GM21717 (cell line): ENCODE data around the gene ANP32B.

Experiments
- ATAC-seq: cut with Tn5 transposase; IDR thresholded peaks from one replicate; pipeline ENCODE4 v1.9.1; 2021; ENCODE audit warnings: mild to moderate bottlenecking, moderate library complexity; ENCODE audit not compliant: unreplicated experiment

The ANP32B gene

DNA sequence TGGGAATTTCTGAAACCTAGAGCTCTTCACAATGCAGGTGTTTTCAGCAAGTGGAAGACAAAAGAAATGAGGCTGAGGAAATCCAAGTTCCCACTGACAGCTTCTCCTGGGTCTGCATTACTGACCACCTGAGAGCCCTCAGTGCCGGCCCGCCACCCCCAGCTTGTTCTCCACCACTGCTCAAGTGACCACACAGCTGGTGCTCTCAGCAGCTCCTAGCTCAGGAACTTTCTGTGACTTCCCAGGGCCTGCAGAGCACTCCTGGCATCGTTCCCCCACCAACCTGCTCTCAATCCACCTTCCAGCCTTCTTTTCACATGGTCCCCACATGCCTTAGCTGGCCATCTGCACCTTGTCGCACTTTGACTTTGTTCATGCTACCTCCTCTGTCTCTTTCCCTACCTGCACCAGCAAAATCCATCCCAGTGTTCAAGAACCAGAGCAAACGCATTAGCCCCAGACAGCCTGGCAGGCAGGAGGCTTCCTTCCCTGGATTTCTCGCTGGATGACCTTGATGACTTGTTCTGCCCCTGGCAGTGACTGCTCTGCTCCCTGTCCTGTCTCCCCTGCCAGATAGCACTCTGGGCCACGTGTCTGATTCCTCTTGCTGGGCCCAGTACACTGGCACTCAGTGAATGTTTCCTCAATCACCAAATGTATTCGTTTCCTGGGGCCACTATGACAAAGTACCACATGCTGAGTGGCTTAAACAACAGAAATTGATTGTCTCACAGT lies 38.3 kb downstream of the ANP32B start:
- ATAC-seq, result no peak

DNA sequence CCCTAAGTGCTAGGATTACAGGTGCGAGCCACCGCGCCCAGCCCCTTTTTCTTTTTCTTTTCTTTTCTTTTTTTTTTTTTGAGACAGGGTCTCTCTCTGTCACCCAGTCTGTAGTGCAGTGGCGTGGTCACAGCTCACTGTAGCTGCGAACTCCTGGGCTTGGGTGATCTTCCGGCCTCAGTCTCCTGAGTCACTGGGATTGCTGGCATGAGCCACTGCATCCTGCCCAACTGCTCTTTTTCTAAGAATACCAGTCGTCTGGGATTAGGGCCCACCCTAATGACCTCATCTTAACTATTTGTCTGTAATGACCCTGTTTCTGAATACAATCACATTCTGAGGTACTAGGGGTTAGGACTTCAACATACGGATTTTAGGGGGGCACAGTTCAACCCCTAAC lies 39.3 kb downstream of the ANP32B start:
- ATAC-seq, result no peak

DNA sequence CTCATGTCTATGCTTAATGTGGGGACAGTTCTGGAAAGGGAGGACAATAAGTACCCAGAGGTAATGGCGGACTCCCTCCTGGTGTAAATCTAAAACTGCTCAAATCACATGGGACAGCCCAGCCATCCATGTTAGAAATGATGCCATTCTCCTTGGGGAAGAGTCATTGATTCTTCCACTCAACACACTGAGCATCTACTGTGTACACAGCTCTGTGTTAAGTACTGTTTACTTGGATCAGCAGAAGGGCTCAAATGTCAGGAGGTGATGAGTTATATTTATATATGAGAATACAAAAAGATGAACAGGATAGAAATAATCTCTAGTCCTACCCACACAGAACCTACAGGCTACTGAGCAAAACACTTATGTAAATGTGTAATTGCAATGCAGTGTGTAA lies 41.6 kb downstream of the ANP32B start:
- no peak for ATAC-seq

DNA sequence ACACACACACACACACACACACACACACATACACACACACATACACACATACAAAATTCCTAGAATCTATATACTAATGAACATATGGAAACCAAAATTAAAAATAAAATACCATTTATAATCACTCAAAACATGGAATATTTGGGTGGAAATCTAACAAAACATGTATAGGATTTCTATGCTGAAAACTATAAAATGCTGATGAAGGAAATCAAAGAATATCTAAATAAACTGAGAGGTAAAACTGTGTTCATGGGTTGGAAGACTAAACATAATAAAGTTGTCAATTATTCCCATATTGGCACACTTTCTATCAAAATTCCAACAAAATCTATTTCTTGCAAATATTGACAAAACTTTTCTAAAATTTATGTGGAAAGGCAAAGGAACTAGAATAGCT lies 48.0 kb downstream of the ANP32B start:
- ATAC-seq, result no peak

DNA sequence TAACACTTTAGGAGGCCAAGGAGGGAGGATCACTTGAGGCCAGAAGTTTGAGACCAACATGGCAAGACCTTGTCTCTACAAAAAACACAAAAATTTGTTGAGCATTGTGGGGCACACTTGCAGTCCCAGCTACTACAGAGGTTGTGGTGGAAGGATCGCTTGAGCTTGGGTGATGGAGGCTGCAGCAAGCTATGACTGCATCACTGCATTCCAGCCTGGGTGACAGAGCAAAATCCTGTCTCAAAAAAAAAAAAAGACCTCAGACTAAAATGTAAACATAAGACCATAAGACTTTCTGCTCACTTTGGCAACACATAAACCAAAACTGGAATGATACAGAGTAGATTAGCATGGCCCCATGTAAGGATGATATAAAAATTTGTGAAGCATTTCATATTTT lies 48.8 kb downstream of the ANP32B start:
- ATAC-seq, result no peak

DNA sequence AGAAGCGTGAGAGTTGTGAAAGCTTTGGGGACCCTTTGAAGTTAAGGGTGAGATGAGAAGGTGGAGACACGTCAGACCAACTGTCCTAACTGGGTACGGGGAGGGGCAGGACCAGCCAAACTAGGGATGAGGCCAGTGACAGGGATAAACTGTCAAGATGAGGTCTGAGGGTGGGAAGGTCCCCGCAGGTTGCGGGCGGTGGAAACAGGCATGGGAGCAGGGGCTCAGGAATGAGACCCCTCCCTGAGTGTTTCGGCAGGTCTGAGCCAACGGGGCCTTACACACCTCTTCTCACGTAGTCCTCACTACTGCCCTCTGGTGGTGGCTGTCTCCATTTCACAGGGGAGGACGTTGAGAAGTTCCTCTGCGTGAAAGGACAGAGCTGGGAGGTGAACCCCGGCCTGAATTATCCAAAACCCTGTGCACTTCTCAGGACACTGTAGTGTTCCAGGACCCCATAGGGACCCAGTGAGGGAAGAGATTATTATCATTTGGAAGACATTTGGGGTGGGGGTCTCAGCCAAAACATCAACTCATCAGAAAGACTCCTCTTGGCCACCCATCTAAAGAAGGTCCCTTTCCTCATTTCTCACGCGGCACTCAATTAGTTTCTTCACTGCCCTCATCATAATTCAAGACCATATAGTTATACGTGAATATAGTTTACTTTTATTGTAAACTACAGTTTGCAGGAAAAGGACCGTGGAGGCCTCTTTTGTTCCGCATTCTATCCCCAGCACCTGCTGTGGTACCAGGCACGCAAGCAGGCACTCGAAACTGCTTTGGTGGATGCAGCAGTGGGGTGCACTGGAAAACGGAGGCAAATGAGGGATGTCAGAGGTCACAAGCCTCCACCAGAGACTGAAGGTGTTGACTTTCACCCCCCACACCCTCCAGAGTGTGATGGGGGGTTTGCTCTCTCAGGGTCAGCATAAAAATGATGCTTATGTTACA lies 51.7 kb downstream of the ANP32B start:
- peak; percentile 59 for ATAC-seq

DNA sequence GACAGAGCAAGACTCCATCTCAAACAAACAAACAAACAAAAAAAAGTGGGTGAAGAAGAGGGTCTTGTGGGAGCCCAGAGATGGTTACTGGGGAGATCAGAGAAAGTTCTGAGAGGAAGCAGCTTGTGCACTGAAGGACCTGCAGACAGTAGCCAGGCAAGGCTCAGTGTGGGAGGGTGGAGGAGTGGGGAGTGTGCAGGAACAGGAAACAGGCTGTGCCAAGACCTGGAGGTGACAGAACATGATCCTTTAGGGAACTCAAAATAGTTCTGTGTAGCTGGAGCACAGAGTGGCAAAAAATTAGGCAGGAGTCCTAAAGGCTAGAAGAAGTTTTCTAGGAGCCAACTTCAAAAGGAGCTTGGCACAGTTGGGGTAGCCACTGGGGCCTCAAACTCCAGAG lies 54.2 kb downstream of the ANP32B start:
- no peak for ATAC-seq

DNA sequence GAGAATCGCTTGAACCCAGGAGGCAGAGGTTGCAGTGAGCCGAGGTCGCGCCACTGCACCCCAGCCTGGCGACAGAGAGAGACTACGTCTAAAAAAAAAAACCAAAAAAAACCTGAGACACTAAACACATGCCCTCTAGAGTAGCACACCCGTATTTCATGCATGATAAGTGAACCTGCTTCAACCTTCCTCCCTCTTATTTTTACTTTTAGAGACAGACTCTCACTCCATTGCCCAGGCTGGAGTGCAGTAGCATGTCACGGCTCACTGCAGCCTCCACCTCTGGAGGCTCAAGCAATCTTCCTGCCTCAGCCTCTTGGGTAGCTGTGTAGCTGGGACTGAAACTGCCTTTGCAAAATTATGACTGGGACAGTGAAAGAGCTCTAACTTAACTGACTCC lies 55.8 kb downstream of the ANP32B start:
- no peak for ATAC-seq

DNA sequence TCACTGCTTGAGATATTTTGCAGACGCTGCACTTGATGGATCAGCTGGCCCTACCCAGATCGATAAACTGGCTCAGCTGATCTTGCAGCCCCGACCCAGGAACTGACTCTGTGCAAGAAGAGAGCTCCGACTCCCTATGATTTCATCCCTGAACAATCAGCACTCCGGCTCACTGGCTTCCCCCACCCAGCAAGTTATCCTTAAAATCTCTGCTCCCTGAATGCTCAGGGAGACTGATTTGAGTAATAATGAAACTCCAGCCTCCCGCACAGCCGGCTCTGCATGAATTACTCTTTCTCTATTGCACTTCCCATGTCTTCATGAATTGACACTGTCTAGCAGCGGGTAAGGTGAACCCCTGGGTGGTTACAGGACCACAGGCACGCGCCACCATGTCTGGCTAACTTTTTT lies 56.5 kb downstream of the ANP32B start:
- ATAC-seq, result no peak

DNA sequence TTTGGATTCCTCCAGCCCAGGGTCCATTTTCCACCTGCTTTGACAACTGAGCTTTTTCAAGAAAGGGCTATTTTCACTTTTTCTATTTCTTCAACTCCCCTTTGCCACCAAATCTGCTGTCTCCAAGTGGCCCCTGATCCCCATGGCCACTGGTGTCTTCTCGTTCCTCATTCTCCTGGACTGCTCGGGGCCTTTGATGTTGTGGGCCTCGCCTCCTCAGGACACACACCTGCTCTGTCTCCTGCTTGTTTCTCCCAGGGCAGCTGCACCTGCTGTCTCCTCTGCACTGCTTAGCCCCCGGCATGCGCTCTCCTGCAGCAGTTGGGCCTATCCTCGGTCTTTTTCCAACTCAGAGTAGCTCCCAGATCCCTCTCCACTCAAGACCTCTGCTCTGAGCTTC lies 57.1 kb downstream of the ANP32B start:
- ATAC-seq, result no peak

DNA sequence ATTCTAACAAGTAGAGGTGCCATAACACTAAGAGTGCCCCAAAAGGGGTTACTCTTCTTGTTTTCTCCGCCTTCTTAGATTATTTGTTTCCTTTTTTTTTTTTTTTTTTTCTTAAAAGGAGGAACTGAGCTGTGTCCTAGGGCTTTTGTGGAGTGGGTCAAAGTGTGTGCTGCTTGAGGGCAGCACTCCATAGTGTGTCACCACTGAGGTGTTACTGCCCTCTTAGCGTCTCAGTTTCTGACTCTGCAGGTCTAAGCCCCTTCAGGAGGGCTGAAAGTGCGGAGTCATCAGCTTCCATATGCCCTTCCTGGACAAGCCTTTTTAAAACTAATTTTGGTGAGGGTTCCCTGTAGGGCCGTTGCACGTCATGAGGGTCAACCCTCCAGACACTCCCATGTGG lies 60.8 kb downstream of the ANP32B start:
- ATAC-seq, result no peak

DNA sequence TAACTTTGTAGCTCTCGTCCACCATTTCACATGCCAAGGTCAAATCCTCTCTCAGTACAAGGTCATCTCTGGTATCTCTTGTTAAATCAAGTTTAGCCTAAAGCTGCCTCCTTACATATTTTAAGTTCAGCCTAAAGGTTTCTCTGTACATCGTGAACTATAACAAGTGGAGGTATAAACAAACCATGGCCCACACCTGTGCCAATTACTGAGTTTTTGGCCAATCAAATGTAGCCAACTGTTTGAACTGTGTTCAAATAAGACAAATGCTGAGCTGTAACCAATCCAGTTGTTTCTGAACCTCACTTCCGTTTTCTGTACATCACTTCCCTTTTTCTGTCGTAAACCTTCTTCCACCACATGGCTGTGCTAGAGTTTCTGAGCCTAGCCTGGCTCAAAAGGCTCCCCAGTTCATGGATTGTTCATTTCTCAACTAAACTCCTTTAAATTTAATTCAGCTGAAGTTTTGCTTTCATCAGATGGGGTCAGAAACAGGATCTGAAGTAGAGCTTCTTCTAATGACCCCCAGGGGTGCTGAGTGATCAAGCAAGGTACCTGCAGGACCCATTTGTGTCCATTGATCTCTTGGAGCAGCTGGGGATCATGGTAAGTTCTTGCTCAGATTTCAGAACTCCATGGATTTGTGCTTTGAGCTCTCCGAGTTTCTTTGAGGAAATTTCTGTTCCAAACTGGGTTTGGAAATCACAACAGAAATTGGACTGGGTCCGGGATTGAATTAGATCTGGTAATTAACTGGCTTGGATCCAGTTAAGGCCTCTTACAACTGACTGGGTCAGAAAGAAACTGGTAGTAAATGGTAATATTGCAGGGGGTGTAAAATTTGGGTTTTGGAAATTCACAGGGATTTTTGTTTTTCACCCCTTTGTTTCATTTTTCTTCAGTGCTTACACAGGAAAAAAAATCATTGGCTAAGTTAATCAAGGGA lies 62.4 kb downstream of the ANP32B start:
- peak; percentile 72 for ATAC-seq

DNA sequence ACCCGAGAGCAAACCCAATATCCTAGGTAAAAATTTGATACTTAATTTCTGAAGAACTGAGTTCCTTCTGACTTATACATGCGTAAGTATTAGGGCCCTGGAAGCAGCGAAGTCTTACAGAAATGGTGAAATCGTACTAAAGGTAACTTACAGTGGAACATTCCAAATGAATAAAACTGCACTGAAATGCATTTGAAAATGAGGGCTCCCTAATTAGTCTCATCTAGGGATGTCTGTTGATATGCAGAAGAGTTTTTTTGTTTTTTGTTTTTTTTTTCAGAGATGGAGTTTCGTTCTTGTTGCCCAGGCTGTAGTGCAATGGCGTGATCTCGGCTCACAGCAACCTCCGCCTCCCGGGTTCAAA lies 63.0 kb downstream of the ANP32B start:
- no peak for ATAC-seq

DNA sequence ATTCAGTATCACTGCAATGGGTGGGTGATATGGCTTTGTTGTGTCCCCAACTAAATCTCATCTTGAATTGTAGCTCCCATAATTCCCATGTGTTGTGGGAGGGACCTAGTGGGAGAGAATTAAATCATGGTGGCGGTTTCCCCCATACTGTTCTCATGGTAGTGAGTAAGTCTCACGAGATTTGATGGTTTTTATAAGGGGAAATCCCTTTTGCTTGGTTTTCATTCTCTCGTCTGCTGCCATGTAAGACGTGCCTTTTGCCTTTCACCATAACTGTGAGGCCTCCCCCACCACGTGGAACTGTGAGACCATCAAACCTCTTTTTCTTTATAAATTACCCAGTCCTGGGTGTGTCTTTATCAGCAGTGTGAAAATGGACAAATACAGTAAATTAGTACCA lies 63.9 kb downstream of the ANP32B start:
- no peak for ATAC-seq

DNA sequence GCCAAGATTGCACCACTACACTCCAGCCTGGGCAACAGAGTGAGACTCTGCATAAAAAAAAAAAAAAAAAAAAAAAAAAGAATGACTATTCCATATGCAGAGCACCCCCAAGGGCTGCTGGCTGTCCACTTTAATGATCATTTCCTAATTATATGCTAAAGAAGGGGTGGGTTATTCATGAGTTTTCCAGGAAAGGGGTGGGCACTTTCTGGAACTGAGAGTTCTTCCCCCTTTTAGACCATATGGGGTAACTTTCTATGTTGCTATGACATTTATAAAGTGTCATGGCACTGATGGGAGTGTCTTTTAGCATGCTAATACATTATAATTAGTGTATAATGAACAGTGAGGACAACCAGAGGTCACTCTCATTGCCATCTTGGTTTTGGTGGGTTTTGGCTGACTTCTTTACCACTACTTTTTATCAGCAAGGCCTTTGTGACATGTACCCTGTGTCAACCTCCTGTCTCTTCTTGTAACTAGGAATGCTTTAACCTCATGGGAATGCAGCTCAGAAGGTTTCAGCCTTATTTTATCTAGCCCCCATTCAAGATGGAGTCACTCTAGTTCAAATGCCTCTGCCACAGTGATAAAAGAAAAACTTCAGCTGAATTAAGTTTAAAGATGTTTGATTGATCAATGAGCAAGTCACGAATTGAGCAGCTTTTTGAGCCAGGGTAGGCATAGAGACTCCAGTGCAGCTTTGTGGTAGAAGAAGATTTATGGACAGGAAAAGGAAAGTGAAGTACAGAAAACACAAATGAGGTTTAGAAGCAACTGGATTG lies 66.3 kb downstream of the ANP32B start:
- no peak for ATAC-seq

DNA sequence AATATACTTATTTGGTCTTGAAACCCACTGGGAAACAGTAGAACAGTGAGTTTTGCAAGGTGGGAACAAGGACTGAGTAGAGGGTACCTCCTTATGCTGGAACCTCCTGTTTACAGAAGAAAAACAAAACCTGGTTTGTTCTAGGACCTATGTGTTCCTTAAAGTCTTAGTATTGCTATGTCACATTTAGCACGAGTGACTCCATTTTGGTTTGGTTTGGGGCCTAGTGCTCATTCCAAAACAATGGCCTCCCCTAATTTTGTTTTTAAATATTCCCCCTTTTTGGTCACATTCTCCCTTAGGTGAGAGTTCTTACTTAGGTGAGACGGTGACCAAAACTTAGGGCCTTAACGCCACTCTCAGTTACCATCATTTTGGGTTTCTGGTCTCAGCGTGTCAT lies 67.2 kb downstream of the ANP32B start:
- no peak for ATAC-seq

DNA sequence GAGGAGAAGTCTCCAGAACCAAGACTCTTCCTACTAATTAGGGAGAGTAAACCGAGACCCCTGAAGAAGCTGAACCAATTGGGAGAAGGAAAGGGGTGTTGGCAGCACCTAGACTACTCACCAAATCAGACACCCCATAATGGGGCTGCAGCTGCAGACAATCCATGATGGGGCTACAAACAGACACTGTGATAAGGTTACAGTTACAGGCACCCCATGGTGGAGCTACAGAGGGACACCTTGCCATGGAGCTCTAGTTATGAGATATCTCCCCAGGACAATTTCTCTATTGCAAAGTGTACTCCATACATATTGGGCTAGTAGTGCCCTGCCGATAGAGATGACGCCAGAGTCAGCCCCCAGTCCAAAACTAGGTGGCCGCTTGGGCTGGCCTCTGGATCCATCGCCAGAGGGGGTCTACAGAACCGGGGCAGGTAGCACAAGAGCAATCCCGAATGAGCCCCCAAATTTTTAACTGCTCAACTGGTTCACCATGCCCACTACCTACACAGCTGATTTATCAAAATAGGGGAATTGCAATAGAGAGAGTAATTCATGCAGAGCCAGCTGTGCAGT lies 71.3 kb downstream of the ANP32B start:
- no peak for ATAC-seq

DNA sequence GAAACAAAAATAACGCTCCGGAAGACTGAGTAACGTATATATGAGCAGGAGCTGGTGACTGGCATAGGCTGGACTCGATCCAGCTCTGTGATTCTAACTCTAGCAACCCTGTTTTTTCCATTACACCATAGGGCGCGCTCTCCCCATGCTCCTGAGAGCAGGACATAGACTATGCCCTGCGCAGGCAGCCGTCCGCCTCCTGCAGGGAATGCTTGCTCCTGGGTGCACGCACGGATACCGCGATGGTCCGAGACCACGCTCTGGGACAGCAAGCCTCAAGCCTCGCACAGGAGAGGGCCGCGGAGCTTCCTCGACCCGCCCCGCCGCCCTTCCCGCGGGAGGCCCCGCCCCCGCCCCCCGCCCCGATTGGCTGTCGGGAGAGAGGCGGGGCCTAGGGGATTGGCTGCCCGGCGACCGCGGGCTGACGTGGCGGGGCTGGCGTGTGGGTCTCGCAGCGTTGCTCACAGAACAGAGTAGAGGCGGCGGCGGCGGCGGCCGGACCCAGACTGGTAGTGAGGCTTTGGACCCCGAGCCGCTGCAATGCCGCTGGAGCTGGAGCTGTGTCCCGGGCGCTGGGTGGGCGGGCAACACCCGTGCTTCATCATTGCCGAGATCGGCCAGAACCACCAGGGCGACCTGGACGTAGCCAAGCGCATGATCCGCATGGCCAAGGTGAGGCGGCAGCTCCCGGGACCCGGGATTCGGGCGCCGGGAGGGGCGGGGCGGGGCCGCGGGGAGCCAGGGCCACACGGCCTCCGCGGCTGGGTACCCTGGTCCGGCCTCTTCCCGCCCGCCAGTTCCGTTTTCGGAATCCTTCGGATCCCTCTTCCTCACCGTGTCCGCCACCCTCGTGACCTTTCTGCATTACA lies 73.4 kb downstream of the ANP32B start, which contains the start of gene NANS:
NANS (plus strand) TSS at position 464 of the 869 bp plus-strand sequence; CDS start at position 541, 77 bp downstream.
- peak; percentile 90 for ATAC-seq
